ENCODE measurements around the gene ACYP2.

- no peak for TF ChIP-seq EZH2 (IDR thresholded peaks at IDR 0.05; ENCODE audit: insufficient read depth, poor library complexity, severe bottlenecking)
- no peak for TF ChIP-seq EZH2phosphoT487 (IDR thresholded peaks at IDR 0.05; ENCODE audit: insufficient read depth, low read depth)
Observed at GRCh38 chr2:54107455-54107764, 8.0 kb upstream of the ACYP2 start.

Measured in GM23248 (cell line).